Calu3 (cell line): Measurements from ENCODE around the gene STOML3. TPM values are rescaled to one million over a fixed set of nuclear protein-coding genes. Genes with fewer than 3 reads are reported as not detected.

Experiments
- BruUV-seq: library from RNA; stranded (reverse); fragments of 400-500 nt; replicated peaks from 2 replicates; lab custom pipeline; 2021; lab: Mats Ljungman, UMichigan
- CTCF ChIA-PET: fragments of 300-600 bp; sonication (Branson Sonifier 250); formaldehyde crosslinking; loops from one replicate; lab custom pipeline; 2022; ENCODE audit warnings: antibody characterized with exemption; lab: Charles Lee
- DNase-seq: peaks from one replicate; pipeline ENCODE4 v3.0.0; 2022
- H3K27ac Mint-ChIP-seq: one replicate; pipeline ENCODE4 v1.8.0; 2022; ENCODE audit warnings: mixed read lengths; ENCODE audit not compliant: unreplicated experiment
- H3K27me3 Mint-ChIP-seq: one replicate; pipeline ENCODE4 v1.8.0; 2022; ENCODE audit warnings: mixed read lengths; ENCODE audit not compliant: unreplicated experiment
- H3K36me3 Mint-ChIP-seq: one replicate; pipeline ENCODE4 v1.8.0; 2022; ENCODE audit warnings: mild to moderate bottlenecking, moderate library complexity, mixed read lengths; ENCODE audit not compliant: insufficient read depth, unreplicated experiment
- H3K4me1 Mint-ChIP-seq: one replicate; pipeline ENCODE4 v1.8.0; 2022; ENCODE audit warnings: mild to moderate bottlenecking, low read depth, mixed read lengths; ENCODE audit not compliant: unreplicated experiment
- H3K4me3 Mint-ChIP-seq: one replicate; pipeline ENCODE4 v1.8.0; 2022; ENCODE audit warnings: mild to moderate bottlenecking, low read depth, moderate library complexity, mixed read lengths; ENCODE audit not compliant: unreplicated experiment
- H3K9me3 Mint-ChIP-seq: one replicate; pipeline ENCODE4 v1.8.0; 2022; ENCODE audit warnings: low read depth, mixed read lengths; ENCODE audit not compliant: unreplicated experiment
- intact Hi-C: fragments of 100-400 bp; cut with micrococcal nuclease; formaldehyde crosslinking; loops from one replicate; pipeline ENCODE4 v1.10.0; 2022; ENCODE audit not compliant: unreplicated experiment
- total RNA-seq: library from RNA; stranded (reverse); gene quantifications from 2 replicates; pipeline ENCODE4 v1.2.3, GENCODE V29; 2022
- TF ChIP-seq, protein P1 (sequence below): fragments of 200-600 bp; IDR thresholded peaks from one replicate; pipeline ENCODE4 v1.8.0; 2022; ENCODE audit warnings: antibody characterized with exemption; ENCODE audit not compliant: unreplicated experiment

The STOML3 gene
- total RNA-seq, 1 experiment from 2014 or later: not detected

DNA sequence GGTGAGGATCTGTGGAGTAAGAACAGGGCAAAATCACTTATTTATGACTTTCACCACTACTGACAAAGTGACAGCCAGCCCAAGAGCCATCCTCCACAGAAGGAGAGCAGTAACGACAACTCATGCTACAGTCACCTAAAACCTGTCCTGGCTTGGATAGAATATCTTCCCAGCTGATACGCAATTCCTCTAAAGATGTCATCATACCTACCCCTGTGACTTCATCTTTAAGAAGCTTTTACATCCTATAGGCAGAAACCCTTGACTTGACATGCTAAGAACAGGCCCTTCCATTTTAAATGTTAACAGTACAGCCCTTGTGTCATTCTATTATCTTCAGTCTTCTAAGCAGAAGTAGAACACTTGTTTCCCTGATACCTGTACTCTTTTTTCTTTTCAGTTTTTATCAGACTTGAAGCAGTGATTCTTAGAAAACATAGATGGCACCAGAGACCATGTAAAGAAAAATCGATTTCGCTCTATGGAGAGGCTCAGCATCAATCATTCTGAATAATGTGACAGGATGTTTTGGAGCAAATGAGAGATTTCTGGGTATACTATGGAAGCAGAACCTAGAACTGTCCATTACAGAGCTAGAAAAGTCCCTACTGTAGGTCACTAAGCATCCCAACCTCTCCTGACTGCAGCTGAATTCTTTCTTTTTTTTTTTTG lies 20.1 kb downstream of the STOML3 start:
- BruUV-seq: no TSS peak
- CTCF ChIA-PET: no interaction called here
- Mint-ChIP-seq H3K4me1 (no peaks in the 10 kb centered on the region), H3K27ac (no peak overlapping the region), H3K27me3 (no peaks in the 10 kb centered on the region), H3K9me3 (no peaks in the 10 kb centered on the region), H3K4me3 (no peak overlapping the region), H3K36me3 (no peaks in the 10 kb centered on the region)
- DNase-seq: no peak
- TF ChIP-seq, protein P1, sequence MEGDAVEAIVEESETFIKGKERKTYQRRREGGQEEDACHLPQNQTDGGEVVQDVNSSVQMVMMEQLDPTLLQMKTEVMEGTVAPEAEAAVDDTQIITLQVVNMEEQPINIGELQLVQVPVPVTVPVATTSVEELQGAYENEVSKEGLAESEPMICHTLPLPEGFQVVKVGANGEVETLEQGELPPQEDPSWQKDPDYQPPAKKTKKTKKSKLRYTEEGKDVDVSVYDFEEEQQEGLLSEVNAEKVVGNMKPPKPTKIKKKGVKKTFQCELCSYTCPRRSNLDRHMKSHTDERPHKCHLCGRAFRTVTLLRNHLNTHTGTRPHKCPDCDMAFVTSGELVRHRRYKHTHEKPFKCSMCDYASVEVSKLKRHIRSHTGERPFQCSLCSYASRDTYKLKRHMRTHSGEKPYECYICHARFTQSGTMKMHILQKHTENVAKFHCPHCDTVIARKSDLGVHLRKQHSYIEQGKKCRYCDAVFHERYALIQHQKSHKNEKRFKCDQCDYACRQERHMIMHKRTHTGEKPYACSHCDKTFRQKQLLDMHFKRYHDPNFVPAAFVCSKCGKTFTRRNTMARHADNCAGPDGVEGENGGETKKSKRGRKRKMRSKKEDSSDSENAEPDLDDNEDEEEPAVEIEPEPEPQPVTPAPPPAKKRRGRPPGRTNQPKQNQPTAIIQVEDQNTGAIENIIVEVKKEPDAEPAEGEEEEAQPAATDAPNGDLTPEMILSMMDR: no peak
- intact Hi-C loops: no loop called here

GRCh38 chr13:38969187-38969586 lies 21.4 kb downstream of the STOML3 start:
- H3K9me3 Mint-ChIP-seq: no peaks in the 10 kb centered on the region
- H3K27me3 Mint-ChIP-seq: no peaks in the 10 kb centered on the region
- H3K4me1 Mint-ChIP-seq: no peaks in the 10 kb centered on the region
- intact Hi-C loops: no loop called here
- no peaks in the 10 kb centered on the region for H3K36me3 Mint-ChIP-seq
- no peak overlapping the region for H3K27ac Mint-ChIP-seq
- CTCF ChIA-PET: no interaction called here
- TF ChIP-seq, protein P1: no peak
- no peak for DNase-seq
- no peak overlapping the region for H3K4me3 Mint-ChIP-seq
- BruUV-seq: no TSS peak

GRCh38 chr13:38967446-38967845 lies 23.2 kb downstream of the STOML3 start:
- no peaks in the 10 kb centered on the region for H3K36me3 Mint-ChIP-seq
- BruUV-seq: no TSS peak
- DNase-seq: no peak
- H3K9me3 Mint-ChIP-seq: no peaks in the 10 kb centered on the region
- TF ChIP-seq, protein P1: no peak
- no peak overlapping the region for H3K4me3 Mint-ChIP-seq
- intact Hi-C loops: no loop called here
- no peaks in the 10 kb centered on the region for H3K4me1 Mint-ChIP-seq
- CTCF ChIA-PET: no interaction called here
- no peaks in the 10 kb centered on the region for H3K27me3 Mint-ChIP-seq
- H3K27ac Mint-ChIP-seq: no peak overlapping the region

DNA sequence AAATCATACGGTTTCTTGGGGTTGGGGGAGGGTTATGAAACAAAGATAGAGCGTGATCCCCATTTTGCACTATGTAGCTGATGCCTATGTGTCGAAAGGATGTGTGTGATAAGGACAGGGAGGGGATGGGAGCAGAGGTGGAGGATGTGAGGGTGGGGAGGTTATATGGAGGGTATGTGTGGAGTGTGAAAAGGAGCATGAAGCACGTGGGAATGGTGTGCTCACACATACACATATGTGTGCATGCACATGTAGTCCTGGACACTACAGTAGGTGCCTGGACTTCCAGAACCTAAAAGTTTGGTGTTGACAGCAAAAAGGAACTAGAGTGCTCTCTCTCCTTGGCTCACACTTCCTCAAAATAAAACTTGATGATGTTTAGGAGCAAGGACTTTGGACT lies 25.4 kb downstream of the STOML3 start:
- DNase-seq: no peak
- no peak overlapping the region for H3K4me3 Mint-ChIP-seq
- H3K27me3 Mint-ChIP-seq: no peaks in the 10 kb centered on the region
- H3K4me1 Mint-ChIP-seq: no peaks in the 10 kb centered on the region
- CTCF ChIA-PET: no interaction called here
- no TSS peak for BruUV-seq
- TF ChIP-seq, protein P1: no peak
- H3K9me3 Mint-ChIP-seq: no peaks in the 10 kb centered on the region
- H3K36me3 Mint-ChIP-seq: no peaks in the 10 kb centered on the region
- intact Hi-C loops: no loop called here
- H3K27ac Mint-ChIP-seq: no peak overlapping the region
